Activated CD8-positive, alpha-beta T cell treated with anti-CD3 and anti-CD28 coated beads for 36 hours (primary cell): ENCODE measurements around the gene CPEB4. TPM values are rescaled to one million over a fixed set of nuclear protein-coding genes. Genes with fewer than 3 reads are reported as not detected.

Experiments
- ATAC-seq: fragments of 200-7000 bp; cut with Tn5 transposase; one replicate; pipeline ENCODE4 v1.10.0; 2021; ENCODE audit warnings: mild to moderate bottlenecking, moderate library complexity
- CTCF ChIA-PET: fragments of 350-600 bp; sonication (Branson Sonifier 250); formaldehyde crosslinking; loops from one replicate; lab custom pipeline; 2021; ENCODE audit warnings: antibody characterized with exemption; lab: Charles Lee
- POLR2A ChIA-PET: fragments of 350-600 bp; sonication (Branson Sonifier 250); formaldehyde crosslinking; loops from one replicate; lab custom pipeline; 2021; ENCODE audit warnings: antibody characterized with exemption; lab: Charles Lee
- DNase-seq: peaks from one replicate; pipeline ENCODE4 v3.0.0-alpha.2; 2020
- H3K27ac Mint-ChIP-seq: one replicate; pipeline ENCODE4 v1.8.0; 2021; ENCODE audit warnings: mild to moderate bottlenecking, mixed read lengths
- H3K27me3 Mint-ChIP-seq: one replicate; pipeline ENCODE4 v1.8.0; 2021; ENCODE audit warnings: mixed read lengths
- H3K36me3 Mint-ChIP-seq: one replicate; pipeline ENCODE4 v1.8.0; 2021; ENCODE audit warnings: low read depth, mixed read lengths
- H3K4me1 Mint-ChIP-seq: one replicate; pipeline ENCODE4 v1.8.0; 2021; ENCODE audit warnings: low read depth, mixed read lengths
- H3K4me3 Mint-ChIP-seq: one replicate; pipeline ENCODE4 v1.8.0; 2021; ENCODE audit warnings: mild to moderate bottlenecking, moderate library complexity, mixed read lengths
- H3K9me3 Mint-ChIP-seq: one replicate; pipeline ENCODE4 v1.8.0; 2021; ENCODE audit warnings: mixed read lengths
- intact Hi-C: fragments of 100-400 bp; cut with micrococcal nuclease; formaldehyde crosslinking; loops from one replicate; pipeline ENCODE4 v1.10.0; 2022
- total RNA-seq, 2 experiments: library from RNA; stranded (reverse); gene quantifications; one replicate each; pipeline ENCODE4 v1.2.3, GENCODE V29; 2021
- TF ChIP-seq, protein P1 (sequence below): fragments of 200-600 bp; IDR thresholded peaks from one replicate; pipeline ENCODE4 v1.8.0; 2022; ENCODE audit warnings: antibody characterized with exemption, mild to moderate bottlenecking

The CPEB4 gene
- total RNA-seq, result 1 to 10 TPM; 8.8 to 9.0 TPM

DNA sequence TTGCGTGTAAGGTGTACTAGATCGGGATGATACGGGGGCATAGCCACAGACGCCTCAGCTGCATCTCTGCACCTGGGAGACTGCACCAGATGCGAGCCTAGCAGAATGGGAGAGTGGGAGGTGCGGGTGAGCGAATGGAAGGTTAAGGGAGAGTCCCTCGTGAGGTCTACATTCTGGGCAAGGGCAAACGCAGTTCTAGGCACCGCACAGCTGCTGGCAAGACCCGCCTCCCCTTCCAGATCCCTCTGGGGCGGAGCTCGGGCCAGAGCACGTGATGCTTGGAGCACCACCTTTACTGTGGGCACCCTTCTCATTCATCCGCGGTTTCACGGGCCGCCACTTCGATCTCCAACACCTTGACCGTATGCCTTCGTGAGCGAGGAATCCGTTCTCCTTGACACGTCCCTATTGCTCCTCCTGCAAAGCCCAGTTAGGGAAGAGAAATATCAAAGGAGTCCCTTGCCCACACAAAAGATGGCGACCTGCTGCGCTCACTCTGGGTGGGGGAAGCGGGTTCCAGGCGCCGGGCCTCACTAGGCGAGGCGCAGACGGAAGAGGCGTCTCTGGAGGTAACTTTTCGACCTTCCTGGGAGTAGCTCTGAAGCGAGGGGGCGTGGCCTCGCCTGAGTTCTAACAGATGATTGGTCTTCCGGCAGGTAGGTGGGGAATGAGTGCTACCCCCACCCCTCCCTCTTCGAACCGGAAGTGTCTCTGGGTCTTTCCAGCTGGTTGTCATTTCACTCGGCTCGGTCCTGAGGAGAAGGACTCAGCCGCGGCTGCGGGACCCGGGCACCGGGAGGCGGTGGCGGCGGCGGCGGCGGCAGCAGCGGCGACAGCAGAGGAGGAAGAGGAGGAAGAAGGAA lies at the start of gene CPEB4:
Gene CPEB4 (plus strand): TSS at position 740 of the 863 bp plus-strand sequence. CDS start 1,385 bp downstream, outside the sequence.
- H3K4me3 Mint-ChIP-seq, result peak within 1 kb of the TSS; percentile 100
- peaks cover 5% of the 10 kb centered on the region for H3K9me3 Mint-ChIP-seq
- H3K36me3 Mint-ChIP-seq, result peaks cover 5% of the 10 kb centered on the region
- peak; percentile 99 for DNase-seq
- CTCF ChIA-PET, result interaction anchor here (1.3 to 1.5 kb wide), 5 partner anchors 8 to 314 kb away, joined by 3 to 9 read pairs (median 4); partner anchors contain the start of gene BOD1
- H3K27ac Mint-ChIP-seq, result peak within 1 kb of the TSS; percentile 100
- intact Hi-C loops, result no loop called here
- TF ChIP-seq, protein P1, sequence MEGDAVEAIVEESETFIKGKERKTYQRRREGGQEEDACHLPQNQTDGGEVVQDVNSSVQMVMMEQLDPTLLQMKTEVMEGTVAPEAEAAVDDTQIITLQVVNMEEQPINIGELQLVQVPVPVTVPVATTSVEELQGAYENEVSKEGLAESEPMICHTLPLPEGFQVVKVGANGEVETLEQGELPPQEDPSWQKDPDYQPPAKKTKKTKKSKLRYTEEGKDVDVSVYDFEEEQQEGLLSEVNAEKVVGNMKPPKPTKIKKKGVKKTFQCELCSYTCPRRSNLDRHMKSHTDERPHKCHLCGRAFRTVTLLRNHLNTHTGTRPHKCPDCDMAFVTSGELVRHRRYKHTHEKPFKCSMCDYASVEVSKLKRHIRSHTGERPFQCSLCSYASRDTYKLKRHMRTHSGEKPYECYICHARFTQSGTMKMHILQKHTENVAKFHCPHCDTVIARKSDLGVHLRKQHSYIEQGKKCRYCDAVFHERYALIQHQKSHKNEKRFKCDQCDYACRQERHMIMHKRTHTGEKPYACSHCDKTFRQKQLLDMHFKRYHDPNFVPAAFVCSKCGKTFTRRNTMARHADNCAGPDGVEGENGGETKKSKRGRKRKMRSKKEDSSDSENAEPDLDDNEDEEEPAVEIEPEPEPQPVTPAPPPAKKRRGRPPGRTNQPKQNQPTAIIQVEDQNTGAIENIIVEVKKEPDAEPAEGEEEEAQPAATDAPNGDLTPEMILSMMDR, result no peak
- ATAC-seq, result peak; percentile 96
- no peaks in the 10 kb centered on the region for H3K27me3 Mint-ChIP-seq
- POLR2A ChIA-PET, result interaction anchor here (0.9 to 1.5 kb wide), 3 partner anchors 14 to 30 kb away, joined by 4 to 8 read pairs (median 6); no protein-coding TSS in a partner anchor
- peaks cover 70% of the 10 kb centered on the region for H3K4me1 Mint-ChIP-seq

DNA sequence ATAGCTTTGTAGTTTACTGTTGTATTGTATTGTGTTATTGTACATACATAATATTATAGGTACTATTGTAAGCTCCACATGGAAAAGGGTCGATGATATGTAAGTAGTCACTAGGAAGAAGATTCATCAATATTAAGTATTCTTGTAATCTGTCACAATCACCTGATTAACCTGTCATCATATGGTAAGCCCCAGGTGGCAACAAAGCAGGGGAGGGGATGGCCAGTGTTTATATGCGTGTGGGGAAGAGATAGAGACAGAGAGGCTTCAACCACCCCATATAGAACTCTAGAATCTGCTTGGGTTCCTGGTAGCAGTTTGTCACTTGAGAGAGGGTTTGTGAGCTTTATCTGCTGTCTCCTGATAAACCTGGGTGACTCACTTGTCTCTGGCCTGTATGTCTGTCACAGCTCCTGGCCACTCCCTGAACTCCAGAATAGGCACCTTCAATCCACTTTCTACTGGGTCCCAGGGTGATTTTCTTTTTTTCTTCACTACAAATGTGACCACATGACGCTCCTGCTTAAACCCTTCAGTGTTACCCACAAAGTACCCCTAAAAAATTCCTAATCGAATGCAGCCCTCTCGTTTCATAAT lies 48.9 kb upstream of the CPEB4 start:
- DNase-seq, result no peak
- no peak overlapping the region for H3K4me3 Mint-ChIP-seq
- TF ChIP-seq, protein P1, result no peak
- ATAC-seq, result no peak
- H3K4me1 Mint-ChIP-seq, result no peaks in the 10 kb centered on the region
- H3K36me3 Mint-ChIP-seq, result no peaks in the 10 kb centered on the region
- intact Hi-C loops, result no loop called here
- no peaks in the 10 kb centered on the region for H3K27me3 Mint-ChIP-seq
- POLR2A ChIA-PET, result no interaction called here
- CTCF ChIA-PET, result no interaction called here
- no peaks in the 10 kb centered on the region for H3K9me3 Mint-ChIP-seq
- H3K27ac Mint-ChIP-seq, result no peak overlapping the region

DNA sequence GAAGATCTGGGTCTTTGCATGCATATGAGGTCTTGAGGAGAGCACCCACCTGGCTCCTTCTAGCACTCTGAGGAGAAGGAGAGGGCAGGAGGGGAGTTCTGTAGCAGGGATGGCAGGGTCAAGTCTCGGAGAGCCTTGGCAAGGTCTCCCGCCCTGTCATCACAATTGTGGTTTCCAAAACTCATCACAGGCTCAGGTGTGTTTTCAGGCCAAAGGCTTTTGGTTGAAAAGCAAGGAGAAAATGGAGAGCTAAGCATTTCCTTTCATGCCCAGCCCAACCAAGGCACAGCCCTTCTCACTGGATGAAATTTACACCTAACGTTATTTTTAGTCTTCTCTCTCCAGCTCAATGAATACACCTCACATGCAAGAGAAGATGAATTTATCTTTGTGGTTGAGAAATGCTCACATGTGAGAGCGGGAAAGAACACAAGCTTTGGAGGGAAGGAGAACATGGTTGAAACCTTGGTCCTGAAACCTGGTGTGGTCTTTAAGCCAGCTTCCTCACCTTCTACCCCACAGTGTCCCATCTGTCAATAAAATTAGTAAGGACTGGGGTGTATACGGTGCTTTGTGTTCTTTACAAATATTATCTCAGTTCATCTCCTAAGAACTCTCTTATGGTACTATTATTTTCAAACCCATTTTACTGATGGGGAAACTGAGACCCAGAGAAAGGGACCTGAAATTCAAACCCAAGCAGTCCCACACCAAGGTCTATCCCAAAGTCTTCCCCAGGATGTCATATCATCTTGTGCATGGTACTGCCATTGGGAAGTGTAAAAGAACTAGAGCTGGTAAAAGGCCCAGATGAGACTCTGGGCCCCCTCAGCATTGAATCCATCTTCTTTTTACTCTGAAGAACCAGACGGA lies 47.8 kb upstream of the CPEB4 start:
- ATAC-seq (no peak), DNase-seq (no peak)
- CTCF ChIA-PET, result no interaction called here
- Mint-ChIP-seq H3K4me3 (no peak overlapping the region), H3K4me1 (no peaks in the 10 kb centered on the region), H3K27me3 (no peaks in the 10 kb centered on the region), H3K9me3 (no peaks in the 10 kb centered on the region), H3K36me3 (no peaks in the 10 kb centered on the region), H3K27ac (no peak overlapping the region)
- POLR2A ChIA-PET, result no interaction called here
- intact Hi-C loops, result no loop called here
- TF ChIP-seq, protein P1, result no peak

DNA sequence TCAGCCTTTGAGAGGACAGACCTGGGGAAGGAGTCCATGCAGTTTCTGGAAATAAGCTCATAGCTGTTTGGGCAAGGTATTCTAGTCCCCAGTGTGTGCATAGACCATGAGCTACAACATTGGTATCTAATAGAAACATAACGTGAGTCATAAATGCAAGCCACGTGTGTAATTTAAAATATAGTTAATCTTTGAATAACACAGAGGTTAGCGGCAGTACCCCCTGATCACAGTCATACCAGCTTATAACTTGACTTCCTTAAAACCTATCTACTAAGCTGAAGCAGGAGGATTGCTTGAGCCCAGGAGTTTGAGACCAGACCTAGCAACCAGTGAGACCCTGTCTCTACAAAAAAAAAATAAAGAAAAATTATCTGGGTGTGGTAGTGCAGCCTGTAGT lies 46.4 kb upstream of the CPEB4 start:
- Mint-ChIP-seq H3K27me3 (no peaks in the 10 kb centered on the region), H3K9me3 (no peaks in the 10 kb centered on the region), H3K4me3 (no peak overlapping the region), H3K27ac (no peak overlapping the region), H3K4me1 (no peaks in the 10 kb centered on the region), H3K36me3 (no peaks in the 10 kb centered on the region)
- no peak for DNase-seq
- POLR2A ChIA-PET, result no interaction called here
- TF ChIP-seq, protein P1, result no peak
- intact Hi-C loops, result no loop called here
- ATAC-seq, result no peak
- CTCF ChIA-PET, result interaction anchor here (1.5 kb wide), 1 partner anchor 12 kb away, joined by 4 read pairs; no protein-coding TSS in a partner anchor
